Esophagus squamous epithelium (tissue), 5 donors: Measurements from ENCODE around the gene PGP. TPM values are rescaled to one million over a fixed set of nuclear protein-coding genes. Genes with fewer than 3 reads are reported as not detected.
A peak's percentile ranks its signal among the peaks of the same experiment; 100 is the strongest.

Experiments
- DNase-seq: peaks from one replicate; lab custom pipeline; 2025; lab: John Stamatoyannopoulos, UW
- H3K27ac ChIP-seq, 4 donors: fragments of 200-600 bp; sonication (generic); one replicate each; pipeline ENCODE4 v1.5.1; 2016 to 2019; ENCODE audit warnings: mild to moderate bottlenecking in 1 of 4
- H3K27me3 ChIP-seq, 4 donors: fragments of 200-600 bp; sonication (generic); 1 replicate in 3 of 4; 2 replicates in 1 of 4; pipeline versions ENCODE4 v1.5.1 to v1.6.0; 2017 to 2021; ENCODE audit warnings: antibody characterized with exemption in 1 of 4
- H3K36me3 ChIP-seq, 3 donors: fragments of 200-600 bp; sonication (generic); one replicate each; pipeline ENCODE4 v1.5.1; 2016 to 2019
- H3K4me1 ChIP-seq, 3 donors: fragments of 200-600 bp; sonication (generic); one replicate each; pipeline ENCODE4 v1.5.1; 2017 to 2019
- H3K4me3 ChIP-seq, 4 donors: fragments of 200-600 bp; sonication (generic); 1 replicate in 3 of 4; 2 replicates in 1 of 4; pipeline ENCODE4 v1.5.1; 2016 to 2019; ENCODE audit warnings: mild to moderate bottlenecking in 2 of 4, moderate library complexity in 1 of 4
- H3K9me3 ChIP-seq, 3 donors: fragments of 200-600 bp; sonication (generic); one replicate each; pipeline ENCODE4 v1.5.1; 2016 to 2019
- POLR2A ChIP-seq, 4 donors: fragments of 450-650 bp; IDR thresholded peaks; one replicate each; pipeline ENCODE4 v1.6.1; 2017; ENCODE audit warnings: antibody characterized with exemption in 4 of 4, mild to moderate bottlenecking in 4 of 4, moderate library complexity in 3 of 4
- WGBS, 2 donors: methylation state at CpG; one replicate each; pipeline ENCODE4 v1.1.5; 2018; 5-methylcytosine and 5-hydroxymethylcytosine counted together
- intact Hi-C: fragments of 100-400 bp; cut with DNase I; formaldehyde crosslinking; loops from one replicate; pipeline ENCODE4 v1.15.0; 2022
- total RNA-seq, 4 donors: library from RNA; depleted of rRNA; stranded (reverse); fragments of >200 nt; gene quantifications; one replicate each; pipeline ENCODE4 v1.1.0, GENCODE V29; 2016
- TF ChIP-seq, protein P1 (sequence below), 6 experiments: fragments of 450-650 bp in 4 of 6; fragments of 200-600 bp in 2 of 6; sonication (generic) in 2 of 6; IDR thresholded peaks; one replicate each; pipeline ENCODE4 v1.5.1; 2016 to 2019; ENCODE audit warnings: antibody characterized with exemption in 6 of 6, mild to moderate bottlenecking in 4 of 6, moderate library complexity in 4 of 6
- donor health status: DM: yes; HTN: yes; CAD: no.

PGP gene
- total RNA-seq, 4 donors from 2014 or later, result 5.5 to 14.2 (median 7.4) TPM

DNA sequence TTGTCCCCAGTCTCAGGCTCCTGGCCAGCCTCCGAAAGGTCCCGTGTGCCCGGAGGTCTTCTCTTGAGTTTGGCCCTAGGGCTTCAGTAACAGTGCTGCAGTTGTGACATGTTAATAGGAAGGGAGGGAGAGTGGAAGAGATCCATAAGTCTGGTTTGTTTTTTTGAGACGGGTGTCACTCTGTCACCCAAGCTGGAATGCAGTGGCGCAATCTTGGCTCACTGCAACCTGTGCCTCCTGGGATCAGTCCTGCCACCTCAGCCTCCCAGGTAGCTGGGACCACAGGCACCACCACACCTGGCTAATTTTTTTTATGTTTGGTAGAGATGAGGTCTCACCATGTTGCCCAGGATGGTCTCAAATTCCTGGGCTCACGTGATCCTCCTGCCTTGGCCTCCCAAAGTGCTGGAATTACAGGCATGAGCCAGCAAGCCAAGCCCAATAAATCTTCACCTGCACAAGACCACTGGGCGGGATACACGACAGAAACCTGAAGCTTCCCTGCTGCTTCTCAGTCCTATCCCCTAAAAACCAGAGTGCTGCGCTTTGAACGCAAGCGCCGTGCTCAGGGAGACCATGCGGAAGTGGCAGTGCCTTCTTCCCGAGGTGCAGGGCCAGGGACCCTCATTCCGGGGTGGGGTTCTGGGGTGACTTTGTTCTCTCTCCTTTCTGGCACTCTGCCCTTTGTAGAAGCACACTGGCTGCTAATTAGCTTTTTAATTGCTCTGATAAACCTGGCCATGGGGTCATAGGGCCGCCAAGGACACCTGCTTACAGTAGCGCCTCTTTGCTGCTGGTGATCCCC lies 48.2 kb downstream of the PGP start:
- no peak for TF ChIP-seq POLR2A (IDR thresholded peaks at IDR 0.05)
- TF ChIP-seq, protein P1, sequence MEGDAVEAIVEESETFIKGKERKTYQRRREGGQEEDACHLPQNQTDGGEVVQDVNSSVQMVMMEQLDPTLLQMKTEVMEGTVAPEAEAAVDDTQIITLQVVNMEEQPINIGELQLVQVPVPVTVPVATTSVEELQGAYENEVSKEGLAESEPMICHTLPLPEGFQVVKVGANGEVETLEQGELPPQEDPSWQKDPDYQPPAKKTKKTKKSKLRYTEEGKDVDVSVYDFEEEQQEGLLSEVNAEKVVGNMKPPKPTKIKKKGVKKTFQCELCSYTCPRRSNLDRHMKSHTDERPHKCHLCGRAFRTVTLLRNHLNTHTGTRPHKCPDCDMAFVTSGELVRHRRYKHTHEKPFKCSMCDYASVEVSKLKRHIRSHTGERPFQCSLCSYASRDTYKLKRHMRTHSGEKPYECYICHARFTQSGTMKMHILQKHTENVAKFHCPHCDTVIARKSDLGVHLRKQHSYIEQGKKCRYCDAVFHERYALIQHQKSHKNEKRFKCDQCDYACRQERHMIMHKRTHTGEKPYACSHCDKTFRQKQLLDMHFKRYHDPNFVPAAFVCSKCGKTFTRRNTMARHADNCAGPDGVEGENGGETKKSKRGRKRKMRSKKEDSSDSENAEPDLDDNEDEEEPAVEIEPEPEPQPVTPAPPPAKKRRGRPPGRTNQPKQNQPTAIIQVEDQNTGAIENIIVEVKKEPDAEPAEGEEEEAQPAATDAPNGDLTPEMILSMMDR (IDR thresholded peaks at IDR 0.05), result no peak
- 92 to 93% methylated on average over 9 to 12 of the region's 17 CpGs for whole genome bisulfite sequencing, 2 donors

DNA sequence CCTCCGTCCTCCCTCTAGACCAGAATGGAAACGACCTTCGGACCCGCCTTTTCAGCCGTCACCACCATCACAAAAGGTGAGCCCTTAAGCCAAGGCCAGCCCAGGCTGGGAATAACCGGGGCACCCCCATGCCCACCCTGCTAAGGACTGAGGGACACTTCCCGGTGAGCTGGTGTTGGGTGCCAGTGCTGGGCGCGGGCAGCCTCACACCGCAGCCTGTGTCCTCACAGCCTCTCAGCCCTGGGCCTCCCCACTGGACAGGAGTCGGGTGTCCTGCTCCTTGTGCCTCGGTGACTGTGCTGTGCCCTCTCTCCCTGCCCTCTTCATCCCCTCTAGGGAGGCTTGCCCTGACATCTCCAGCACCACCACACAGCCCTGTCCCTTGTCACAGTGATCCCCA lies 48.8 kb downstream of the PGP start:
- peaks cover 9 to 55% (median 19%) of the 10 kb centered on the region in 3 donors for H3K36me3 ChIP-seq
- DNase-seq, result no peak
- H3K9me3 ChIP-seq, result no peaks in the 10 kb centered on the region
- H3K4me3 ChIP-seq, result no peak overlapping the region
- H3K27me3 ChIP-seq, result no peaks in the 10 kb centered on the region
- intact Hi-C loops, result no loop called here
- H3K4me1 ChIP-seq, result peaks cover 26 to 44% (median 28%) of the 10 kb centered on the region in 3 donors
- WGBS, 2 donors, result 85 to 100% methylated on average over 1 to 6 of the region's 12 CpGs
- no peak overlapping the region for H3K27ac ChIP-seq
- no peak for TF ChIP-seq POLR2A (IDR thresholded peaks at IDR 0.05)
- TF ChIP-seq, protein P1 (IDR thresholded peaks at IDR 0.05), result no peak

More for the DNA sequence above, 48.2 kb downstream of the PGP start:
- H3K27me3 ChIP-seq, result no peaks in the 10 kb centered on the region
- peaks cover 20 to 40% (median 22%) of the 10 kb centered on the region in 3 donors for H3K4me1 ChIP-seq
- no peak for DNase-seq
- intact Hi-C loops, result no loop called here
- no peaks in the 10 kb centered on the region for H3K9me3 ChIP-seq
- H3K27ac ChIP-seq, result no peak overlapping the region
- H3K36me3 ChIP-seq, result peaks cover 9 to 61% (median 19%) of the 10 kb centered on the region in 3 donors
- no peak overlapping the region for H3K4me3 ChIP-seq

DNA sequence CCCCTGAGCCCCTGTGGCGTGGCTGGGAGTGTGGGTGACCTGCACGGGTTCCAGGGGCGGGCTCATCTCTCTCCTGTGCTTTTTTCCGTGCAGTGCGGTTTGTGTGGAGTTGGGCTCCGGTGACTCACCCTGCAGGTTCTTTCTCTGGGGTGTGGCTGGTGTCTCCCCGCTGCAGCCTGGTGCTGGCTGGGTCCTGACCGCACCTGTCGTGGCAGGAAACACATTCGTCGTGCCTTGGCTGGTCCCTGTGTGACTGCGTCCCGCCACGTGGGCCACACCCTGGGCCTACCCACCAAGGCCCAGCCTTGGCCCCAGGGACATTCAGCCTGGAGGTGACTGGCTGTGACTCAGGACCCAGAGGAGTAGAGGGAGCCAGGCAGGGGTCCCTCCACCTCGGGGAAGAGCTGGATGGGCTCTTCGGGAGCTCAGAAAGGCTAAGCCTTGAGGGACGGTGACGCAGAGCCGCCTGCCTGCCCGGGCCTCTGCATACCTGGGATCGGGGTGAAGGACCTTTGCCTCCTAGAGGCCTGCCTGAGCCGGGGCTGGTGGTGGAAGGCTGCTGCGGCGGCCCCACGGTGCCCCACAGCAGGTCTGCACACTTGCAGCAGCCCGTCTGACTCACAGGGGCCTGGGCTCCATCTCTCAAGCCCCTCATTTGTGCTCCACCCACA lies 51.3 kb downstream of the PGP start:
- H3K36me3 ChIP-seq, result peaks cover 9 to 29% (median 11%) of the 10 kb centered on the region in 3 donors
- no peaks in the 10 kb centered on the region for H3K9me3 ChIP-seq
- H3K27me3 ChIP-seq, result no peaks in the 10 kb centered on the region
- H3K4me3 ChIP-seq, result peak overlapping the region in 2 of 4 donors; percentile 7 to 43
- peak overlapping the region; percentile 92 to 98 (median 95) for H3K27ac ChIP-seq
- no peak for DNase-seq
- peaks cover 51 to 59% (median 53%) of the 10 kb centered on the region in 3 donors for H3K4me1 ChIP-seq
- peak in 1 of 4 donors; percentile 24 for TF ChIP-seq POLR2A (IDR thresholded peaks at IDR 0.05)
- TF ChIP-seq, protein P1 (IDR thresholded peaks at IDR 0.05), result no peak
- intact Hi-C loops, result no loop called here
- WGBS, 2 donors, result 0% methylated on average over 4 of the region's 26 CpGs; no CpG with 5 or more reads in 1 of the 2 donors

DNA sequence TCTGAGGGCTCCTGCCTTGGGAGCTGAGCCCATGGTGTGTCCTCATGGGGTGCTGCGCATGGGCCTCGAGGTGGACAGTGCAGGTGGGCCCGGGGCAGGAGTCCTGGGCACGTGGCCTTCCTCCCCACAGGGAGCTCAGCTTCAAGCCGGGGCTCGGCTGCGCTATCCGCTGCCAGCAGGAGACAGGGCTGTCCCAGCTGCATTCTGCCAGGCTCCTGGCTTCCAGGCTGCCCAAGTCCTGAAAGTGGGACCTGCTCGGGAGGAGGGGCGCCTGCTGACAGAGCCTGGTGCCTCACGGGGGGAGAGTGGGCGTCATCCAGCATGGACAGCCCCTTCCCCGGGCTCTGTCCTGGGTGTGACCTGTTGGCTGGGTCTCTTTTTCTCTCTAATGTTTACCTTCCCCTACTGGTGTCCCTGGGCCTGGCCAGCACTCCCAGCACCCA lies 51.9 kb downstream of the PGP start:
- Histone ChIP-seq H3K27ac (peak overlapping the region; percentile 92 to 98 (median 95)), H3K4me3 (peak overlapping the region in 2 of 4 donors; percentile 7 to 43), H3K9me3 (no peaks in the 10 kb centered on the region), H3K36me3 (peaks cover 4 to 23% (median 8%) of the 10 kb centered on the region in 3 donors), H3K27me3 (no peaks in the 10 kb centered on the region), H3K4me1 (peaks cover 57 to 65% (median 60%) of the 10 kb centered on the region in 3 donors)
- TF ChIP-seq, protein P1 (IDR thresholded peaks at IDR 0.05), result peak in 1 of 6 experiments; percentile 3
- no peak for TF ChIP-seq POLR2A (IDR thresholded peaks at IDR 0.05)
- DNase-seq, result no peak
- WGBS, 2 donors, result 71% methylated on average over 3 of the region's 13 CpGs; no CpG with 5 or more reads in 1 of the 2 donors
- intact Hi-C loops, result no loop called here
